ENCODE data around the gene CHRNB1. TPM values are rescaled to one million over a fixed set of nuclear protein-coding genes. Genes with fewer than 3 reads are reported as not detected.
"Not testable (repeated sequence)": the region's sequence is repeated elsewhere in the genome, so short reads cannot be mapped to it uniquely, and the experiment has no call there.

The CHRNB1 gene
- polyA plus RNA-seq, 12 donors: 35.1 to 91.7 (median 79.7) TPM; not detected in 1

- DNase-seq: no peak
Measured at GRCh38 chr17:7463372-7463846, 18.5 kb downstream of the CHRNB1 start.

- DNase-seq: no peak
Measured at GRCh38 chr17:7464081-7464480, 19.2 kb downstream of the CHRNB1 start.

GRCh38 chr17:7465597-7466275 lies 20.9 kb downstream of the CHRNB1 start:
- no peak for DNase-seq

GRCh38 chr17:7466318-7466638 lies 21.4 kb downstream of the CHRNB1 start:
- DNase-seq: no peak

GRCh38 chr17:7466639-7467341 lies 21.9 kb downstream of the CHRNB1 start:
- DNase-seq: no peak

GRCh38 chr17:7467498-7467897 lies 22.6 kb downstream of the CHRNB1 start:
- no peak for DNase-seq

- DNase-seq: no peak
Measured at GRCh38 chr17:7468290-7468689, 23.4 kb downstream of the CHRNB1 start.

GRCh38 chr17:7468804-7469389 lies 24.0 kb downstream of the CHRNB1 start:
- no peak for DNase-seq

GRCh38 chr17:7469843-7470242 lies 25.0 kb downstream of the CHRNB1 start:
- not testable (repeated sequence) for DNase-seq

- not testable (repeated sequence) for DNase-seq
Measured at GRCh38 chr17:7470457-7470973, 25.7 kb downstream of the CHRNB1 start.

- DNase-seq: no peak
Measured at GRCh38 chr17:7471729-7472128, 26.9 kb downstream of the CHRNB1 start.

GRCh38 chr17:7474767-7475166 lies 29.9 kb downstream of the CHRNB1 start:
- DNase-seq: not testable (repeated sequence)

GRCh38 chr17:7475764-7476422 lies 31.0 kb downstream of the CHRNB1 start:
- DNase-seq: no peak

- DNase-seq: no peak
Measured at GRCh38 chr17:7476494-7476893, 31.6 kb downstream of the CHRNB1 start.

- no peak for DNase-seq
Measured at GRCh38 chr17:7476951-7477350, 32.1 kb downstream of the CHRNB1 start.

GRCh38 chr17:7477392-7478275 lies 32.8 kb downstream of the CHRNB1 start:
- no peak for DNase-seq

- no peak for DNase-seq
Measured at GRCh38 chr17:7478276-7479212, 33.7 kb downstream of the CHRNB1 start.

- DNase-seq: no peak
Measured at GRCh38 chr17:7479213-7480088, 34.6 kb downstream of the CHRNB1 start, which contains the start of gene ZBTB4. TSS of gene ZBTB4 (minus strand) at chr17:7479631. CDS start at chr17:7466801, 12,830 bp downstream.

- no peak for DNase-seq
Measured at GRCh38 chr17:7480089-7480384, 35.2 kb downstream of the CHRNB1 start.

Data from muscle of arm (tissue), 12 donors.